Stimulated activated CD4-positive, alpha-beta T cell treated with anti-CD3 and anti-CD28 coated beads, TNF-alpha, amount 100 ng/mL, for 24 hours (primary cell): Measurements from ENCODE around the gene CABP1.

Experiments used
- DNase-seq, 3 experiments: peaks; one replicate each; pipeline ENCODE4 v3.0.0-alpha.2; 2020; ENCODE audit warnings: low read depth in 3 of 3

CABP1 gene

DNA sequence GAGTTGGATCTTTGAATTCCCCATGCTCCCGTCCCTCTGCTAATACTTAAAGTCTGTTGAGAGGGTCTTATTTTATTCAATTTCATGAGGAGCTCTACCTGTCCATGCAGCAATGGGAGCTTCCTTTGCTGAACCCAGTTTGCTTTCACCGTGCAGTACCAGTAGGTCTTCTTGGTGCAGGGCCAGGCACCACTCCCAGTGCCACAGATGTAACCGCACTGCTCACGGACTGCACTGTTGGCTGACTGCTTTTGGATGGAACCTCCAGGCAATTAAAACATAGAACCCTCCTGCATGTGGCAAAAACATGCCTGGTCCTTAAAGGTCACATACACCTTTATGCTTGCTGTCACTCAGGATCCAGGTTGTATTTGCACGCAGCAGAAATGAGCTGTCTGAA lies 9.3 kb upstream of the CABP1 start:
- no peak for DNase-seq

GRCh38 chr12:120640861-120641833 lies 721 bp downstream of the CABP1 start:
- DNase-seq = peak in 2 of 3 experiments; percentile 14 to 43

GRCh38 chr12:120642121-120642520 lies 1.7 kb downstream of the CABP1 start:
- DNase-seq = no peak

- DNase-seq = no peak
Measured at GRCh38 chr12:120642826-120643225, 2.4 kb downstream of the CABP1 start.

DNA sequence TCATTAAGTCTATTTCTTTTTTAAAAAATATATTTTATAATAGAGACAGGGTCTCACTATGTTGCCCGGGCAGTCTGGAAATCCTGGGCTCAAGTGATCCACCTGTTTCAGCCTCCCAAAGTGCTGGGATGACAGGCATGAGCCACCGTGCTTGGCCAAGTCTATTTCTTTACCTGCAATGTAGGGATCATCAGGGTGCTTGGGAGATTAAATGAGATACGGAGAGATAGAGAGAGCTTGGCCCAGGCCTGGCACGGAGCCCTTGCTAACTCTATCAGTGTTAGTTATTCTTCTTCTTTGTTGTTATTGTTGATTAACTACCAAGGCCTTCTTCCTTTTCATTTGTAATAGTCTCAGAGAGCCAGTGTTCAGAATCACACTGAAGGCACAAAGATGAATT lies 3.1 kb downstream of the CABP1 start:
- DNase-seq = no peak

- no peak for DNase-seq
Measured at GRCh38 chr12:120646044-120646443, 5.6 kb downstream of the CABP1 start.

DNA sequence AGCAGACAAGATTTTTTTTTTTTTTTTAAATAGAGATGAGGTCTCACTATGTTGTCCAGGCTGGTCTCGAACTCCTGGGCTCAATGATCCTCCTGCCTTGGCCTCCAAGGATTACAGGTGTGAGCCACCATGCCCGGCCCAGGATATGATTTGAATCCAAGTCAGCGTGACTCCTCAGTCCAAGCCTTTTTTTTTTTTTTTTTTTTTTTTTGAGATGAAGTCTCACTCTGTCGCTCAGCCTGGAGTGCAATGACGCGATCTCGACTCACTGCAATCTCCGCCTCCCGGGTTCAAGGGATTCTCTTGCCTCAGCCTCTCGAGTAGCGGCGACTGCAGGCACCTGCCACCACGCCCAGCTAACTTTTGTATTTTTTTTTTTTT lies 6.9 kb downstream of the CABP1 start:
- DNase-seq = no peak

DNA sequence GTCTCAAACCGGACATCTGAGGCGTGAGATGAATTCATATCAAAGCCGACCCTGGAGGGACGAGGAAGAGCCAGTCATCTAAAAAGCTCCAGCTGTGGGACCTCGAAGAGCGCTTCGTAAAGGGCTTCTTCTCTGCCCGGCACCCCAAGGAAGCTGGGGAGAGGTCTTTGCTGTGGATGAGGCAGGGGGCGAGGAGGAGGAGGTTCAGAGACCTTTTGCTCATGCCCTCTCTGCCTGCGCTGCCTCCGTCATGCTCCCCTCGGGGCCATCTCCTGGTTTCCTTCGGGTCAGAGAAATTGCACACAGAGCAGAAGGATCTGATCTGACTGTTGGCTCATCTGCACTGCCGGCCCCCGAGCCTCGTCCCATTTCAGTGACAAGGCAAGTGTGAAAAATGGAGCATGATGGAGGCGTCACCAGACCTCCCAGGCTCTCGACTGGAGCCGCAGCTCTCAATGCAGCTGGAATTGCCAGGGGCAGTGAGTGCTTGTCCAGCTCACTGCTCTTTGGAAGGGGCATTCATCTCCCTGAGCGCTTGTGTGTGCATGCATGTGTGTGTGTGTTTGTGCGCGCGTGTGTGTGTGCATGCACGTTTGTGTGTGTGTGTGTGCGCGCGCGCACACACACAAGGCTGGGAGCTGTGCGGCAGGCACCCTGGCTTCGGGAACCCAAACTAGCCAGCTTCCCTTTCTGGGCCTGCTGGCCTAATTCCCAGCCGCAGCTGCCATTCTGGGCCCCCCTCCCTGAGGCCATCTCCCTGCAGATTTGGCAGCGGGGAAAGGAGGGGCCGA lies 9.2 kb downstream of the CABP1 start:
- DNase-seq = no peak

DNA sequence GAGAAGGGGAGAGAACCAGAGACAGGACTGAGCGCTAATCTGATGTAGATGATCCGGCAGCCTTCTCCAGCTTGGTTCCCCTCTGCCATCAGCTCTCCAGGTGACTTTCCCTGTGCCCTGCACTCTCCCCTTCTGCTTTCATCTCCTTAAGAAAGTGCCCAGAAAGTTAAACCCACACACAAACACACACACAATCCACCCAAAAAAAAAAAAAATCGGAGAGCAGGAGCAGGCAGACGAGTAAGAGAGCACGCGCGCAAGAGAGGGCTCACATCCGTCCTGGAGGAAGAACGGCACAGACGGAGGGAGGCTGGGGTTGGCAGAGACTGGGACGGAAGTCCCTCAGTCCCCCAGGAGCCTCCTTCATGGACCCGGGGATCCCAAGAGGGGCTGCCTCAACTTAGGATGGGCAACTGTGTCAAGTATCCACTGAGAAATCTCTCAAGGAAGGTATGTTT lies 9.8 kb downstream of the CABP1 start:
- no peak for DNase-seq

DNA sequence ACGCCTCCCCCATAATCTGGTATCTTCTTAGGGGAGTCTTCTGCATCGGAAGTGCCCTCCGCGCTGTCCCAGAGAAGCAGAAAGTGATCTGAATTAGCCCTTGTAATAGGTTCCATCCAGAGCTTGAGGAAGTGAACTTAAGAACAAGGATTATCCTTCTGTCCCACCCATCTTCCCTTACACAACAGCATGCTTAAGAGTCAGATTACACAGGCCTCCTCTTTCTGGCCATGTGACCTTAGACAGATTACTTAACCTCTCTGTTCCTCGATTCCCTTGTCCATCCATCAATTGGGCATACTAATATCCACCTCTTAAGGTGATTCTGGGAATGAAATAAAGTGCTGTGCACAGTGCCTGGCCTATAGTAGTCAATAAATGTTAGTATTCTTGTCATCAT lies 11.4 kb downstream of the CABP1 start:
- no peak for DNase-seq

DNA sequence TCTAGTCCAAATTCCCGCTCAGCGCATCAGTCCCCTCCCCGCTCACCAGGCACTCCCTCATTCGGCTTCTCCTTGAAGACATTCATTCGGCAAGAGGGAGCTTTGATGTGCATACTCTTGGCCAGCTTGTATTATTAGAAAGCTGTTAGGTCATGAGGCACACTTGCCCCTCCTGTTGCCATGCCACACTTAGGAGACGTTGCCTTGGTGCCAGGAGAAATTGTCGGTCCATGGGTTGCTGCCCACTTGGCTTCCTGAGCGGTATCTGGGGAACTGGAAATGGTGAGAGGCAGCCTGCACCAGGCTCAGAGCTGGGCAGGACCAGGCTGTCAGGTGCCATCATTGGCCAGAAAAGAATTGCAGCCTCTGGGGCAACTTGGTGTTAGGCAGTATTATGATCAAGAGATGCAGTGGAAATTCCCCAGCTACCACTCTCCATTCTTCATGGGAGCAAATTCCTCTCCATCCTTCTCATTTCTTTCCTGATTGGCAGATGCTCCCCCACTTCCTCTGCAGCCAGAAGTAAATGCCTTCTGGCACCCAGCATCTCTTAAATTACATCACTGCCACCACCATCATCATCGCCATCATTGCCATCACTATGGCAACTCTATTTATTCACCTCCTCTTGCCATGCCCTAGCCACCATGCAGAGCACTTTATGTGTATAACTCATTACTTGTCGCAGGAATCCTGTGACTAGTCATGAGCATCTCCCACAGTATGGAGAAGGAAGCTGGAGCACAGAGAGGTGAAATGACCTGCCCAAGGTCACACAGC lies 12.4 kb downstream of the CABP1 start:
- DNase-seq = no peak

DNA sequence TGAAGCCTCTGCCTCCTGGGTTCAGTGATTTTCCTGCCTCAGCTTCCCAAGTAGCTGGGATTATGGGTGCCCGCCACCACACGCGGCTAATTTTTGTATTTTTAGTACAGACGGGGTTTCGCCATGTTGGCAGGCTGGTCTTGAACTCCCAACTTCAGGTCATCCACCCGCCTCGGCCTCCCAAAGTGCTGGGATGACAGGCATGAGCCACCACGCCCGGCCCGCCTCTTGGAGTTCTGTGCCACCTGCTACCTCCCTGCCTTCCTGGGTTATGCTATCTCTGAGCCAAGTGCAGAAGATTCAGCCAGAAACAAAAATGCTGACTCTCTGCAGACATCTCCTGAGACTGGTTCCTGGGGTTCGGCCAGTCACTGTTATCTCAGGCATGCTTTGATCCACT lies 13.2 kb downstream of the CABP1 start:
- no peak for DNase-seq

GRCh38 chr12:120654656-120655055 lies 14.2 kb downstream of the CABP1 start:
- no peak for DNase-seq

- no peak for DNase-seq
Measured at GRCh38 chr12:120656008-120656407, 15.6 kb downstream of the CABP1 start.

DNA sequence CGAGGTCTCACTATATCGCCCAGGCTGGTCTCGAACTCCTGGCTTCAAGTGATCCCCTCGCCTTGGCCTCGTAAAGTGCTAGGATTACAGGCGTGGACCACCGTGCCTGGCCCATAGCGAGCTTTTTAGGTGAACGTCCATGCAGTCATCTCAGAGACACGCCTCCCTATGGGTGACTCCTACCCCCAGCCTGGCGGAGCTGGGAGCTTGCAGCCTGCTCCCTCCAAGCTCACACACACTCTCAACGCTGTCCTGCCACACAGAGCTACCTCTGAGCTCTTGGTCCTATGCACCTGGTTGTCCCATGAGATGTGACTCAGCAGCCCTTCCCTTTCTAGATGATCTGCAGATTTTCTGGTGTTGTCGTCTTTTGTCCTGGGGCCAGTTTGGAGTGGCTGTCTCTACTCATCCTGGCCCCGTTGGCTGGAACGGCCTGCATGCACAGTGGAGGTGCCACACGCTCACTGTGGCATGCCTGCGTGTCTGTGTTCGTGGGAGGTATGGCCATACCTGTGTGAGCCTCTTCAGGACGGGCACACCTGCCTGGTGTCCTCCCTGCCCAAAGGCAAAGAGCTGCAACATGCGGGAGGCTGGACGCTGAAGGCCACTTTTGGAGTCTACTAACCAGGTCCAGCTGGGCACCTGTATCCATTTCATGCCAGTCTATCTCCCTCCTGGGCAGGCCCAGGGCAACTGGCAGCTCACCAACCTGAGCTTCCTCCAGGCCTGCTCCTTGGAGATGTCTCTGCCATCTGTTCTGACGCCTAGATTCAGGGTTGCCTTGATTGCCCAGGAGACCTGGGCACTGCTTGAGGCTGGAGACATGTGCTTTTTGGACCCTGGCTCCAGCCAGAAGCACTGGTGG lies 18.1 kb downstream of the CABP1 start:
- DNase-seq = no peak

- DNase-seq = no peak
Measured at GRCh38 chr12:120659151-120659525, 18.7 kb downstream of the CABP1 start.

GRCh38 chr12:120661432-120661831 lies 21.0 kb downstream of the CABP1 start:
- no peak for DNase-seq

DNA sequence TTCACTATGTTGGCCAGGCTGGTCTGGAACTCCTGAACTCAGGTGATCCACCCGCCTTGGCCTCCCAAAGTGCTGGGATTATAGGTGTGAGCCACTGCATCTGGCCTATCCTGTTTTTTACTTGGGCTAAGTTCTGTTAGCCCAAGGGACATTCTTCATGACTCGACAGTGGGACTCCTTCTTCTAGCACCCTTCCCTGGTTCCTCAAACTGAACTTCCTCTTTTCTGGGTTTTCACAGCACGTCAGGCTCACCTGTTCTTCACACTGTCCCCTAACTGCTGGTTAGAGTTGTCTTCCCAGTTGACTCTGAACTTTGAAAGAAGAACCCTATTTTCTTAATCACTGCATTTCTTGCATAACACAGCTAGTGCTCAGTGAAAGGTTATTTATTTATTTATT lies 22.5 kb downstream of the CABP1 start:
- no peak for DNase-seq

- DNase-seq = no peak
Measured at GRCh38 chr12:120663741-120664140, 23.3 kb downstream of the CABP1 start.

- DNase-seq = no peak
Measured at GRCh38 chr12:120666571-120667390, 26.4 kb downstream of the CABP1 start.
